HG03520 (cell line): ENCODE measurements around the gene KIAA0513.
A peak's percentile ranks its signal among the peaks of the same experiment; 100 is the strongest.
"Not testable (repeated sequence)": the region's sequence is repeated elsewhere in the genome, so short reads cannot be mapped to it uniquely, and the experiment has no call there.

ENCODE experiments used
- ATAC-seq: cut with Tn5 transposase; IDR thresholded peaks from one replicate; pipeline ENCODE4 v1.9.1; 2021; ENCODE audit warnings: mild to moderate bottlenecking, moderate library complexity; ENCODE audit not compliant: unreplicated experiment

KIAA0513 gene

GRCh38 chr16:85027958-85028684 lies 526 bp downstream of the KIAA0513 start:
- peak; percentile 18 for ATAC-seq

- ATAC-seq, result no peak
These were observed 1.3 kb downstream of the KIAA0513 start for GRCh38 chr16:85028685-85029407.

- no peak for ATAC-seq
These were observed 1.8 kb downstream of the KIAA0513 start for GRCh38 chr16:85029408-85029784.

- no peak for ATAC-seq
These were observed 2.4 kb downstream of the KIAA0513 start for GRCh38 chr16:85029981-85030401.

GRCh38 chr16:85031451-85031850 lies 3.9 kb downstream of the KIAA0513 start:
- ATAC-seq, result no peak

GRCh38 chr16:85032187-85032586 lies 4.6 kb downstream of the KIAA0513 start:
- ATAC-seq, result not testable (repeated sequence)

GRCh38 chr16:85033171-85033570 lies 5.6 kb downstream of the KIAA0513 start:
- ATAC-seq, result no peak

- ATAC-seq, result no peak
These were observed 7.2 kb downstream of the KIAA0513 start for GRCh38 chr16:85034591-85035433.

- no peak for ATAC-seq
These were observed 8.8 kb downstream of the KIAA0513 start for GRCh38 chr16:85036236-85037049.

- no peak for ATAC-seq
These were observed 9.4 kb downstream of the KIAA0513 start for GRCh38 chr16:85037050-85037410.

- ATAC-seq, result no peak
These were observed 10.1 kb downstream of the KIAA0513 start for GRCh38 chr16:85037721-85038120.

GRCh38 chr16:85040685-85041084 lies 13.1 kb downstream of the KIAA0513 start:
- no peak for ATAC-seq

GRCh38 chr16:85041219-85042166 lies 13.9 kb downstream of the KIAA0513 start:
- no peak for ATAC-seq

GRCh38 chr16:85042167-85042526 lies 14.6 kb downstream of the KIAA0513 start:
- no peak for ATAC-seq

GRCh38 chr16:85042606-85043005 lies 15.0 kb downstream of the KIAA0513 start:
- ATAC-seq, result no peak

- no peak for ATAC-seq
These were observed 17.5 kb downstream of the KIAA0513 start for GRCh38 chr16:85045077-85045476.

GRCh38 chr16:85045641-85046471 lies 18.3 kb downstream of the KIAA0513 start:
- ATAC-seq, result no peak

GRCh38 chr16:85046472-85046916 lies 18.9 kb downstream of the KIAA0513 start:
- no peak for ATAC-seq
